ENCODE results near the gene DHX30. TPM values are rescaled to one million over a fixed set of nuclear protein-coding genes. Genes with fewer than 3 reads are reported as not detected.
A peak's percentile ranks its signal among the peaks of the same experiment; 100 is the strongest.

The DHX30 gene
- total and polyA plus RNA-seq, 2 of the 8 experiments (the other 6 are each of a cell fraction or from before 2014, with no cell fraction given): 82.4 to 97.9 TPM

DNA sequence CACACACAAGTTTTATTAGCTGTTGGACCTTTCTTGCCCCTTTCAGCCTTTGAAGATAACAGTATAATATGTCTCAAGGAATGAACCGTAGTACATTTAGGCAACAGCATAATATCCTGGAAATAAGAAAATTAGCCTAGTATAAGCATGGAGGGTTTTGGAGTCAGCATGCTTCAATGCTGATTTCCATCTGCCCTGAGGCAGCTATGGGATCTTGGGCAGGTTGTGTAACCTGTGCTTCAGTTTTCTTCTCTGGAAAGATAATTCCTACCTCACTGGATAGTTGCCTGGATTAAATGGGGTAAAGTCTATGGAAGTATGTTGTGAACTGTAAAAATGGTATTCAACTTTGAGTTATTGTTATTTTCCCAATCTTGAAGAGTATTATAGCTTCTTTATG is 1.6 kb downstream of the DHX30 start:
- Histone ChIP-seq H3K23me2 (ENCODE audit: low read depth, low read length) (peaks cover 8% of the 10 kb centered on the region), H3K18ac (ENCODE audit: extremely low read depth, low read length) (no peak overlapping the region), H2BK120ac (replicated peaks; ENCODE audit: low read depth, low read length) (no peak overlapping the region), H3K79me2 (ENCODE audit: control insufficient read depth in 1 of 2, insufficient read depth in 2 of 2, low read length in 2 of 2) (peaks cover 0 to 19% of the 10 kb centered on the region in 2 experiments; a peak in 2 of 4 replicates), H3K14ac (ENCODE audit: insufficient read length) (no peak overlapping the region), H3K27me3 (replicated peaks in 1 of 4; ENCODE audit: control insufficient read depth in 3 of 4, extremely low read depth in 1 of 4, insufficient read depth in 3 of 4, low read length in 3 of 4) (no peaks in the 10 kb centered on the region), H3K4me3 (ENCODE audit: extremely low read depth in 1 of 4, insufficient read depth in 2 of 4, low read depth in 3 of 4, low read length in 4 of 4) (peak overlapping the region in 1 of 4 experiments; percentile 81; a peak in 3 of 8 replicates), H3K36me3 (ENCODE audit: control insufficient read depth in 2 of 4, insufficient read depth in 4 of 4, low read length in 3 of 4) (peaks cover 3 to 24% (median 13%) of the 10 kb centered on the region in 4 experiments; a peak in 5 of 8 replicates), H3K79me1 (ENCODE audit: low read depth, low read length) (0 out of 2 replicates have a peak, but pooled peaks cover 2% of the 10 kb centered on the region), H2AK5ac (ENCODE audit: low read depth, low read length) (no peak overlapping the region), H3K4me1 (replicated peaks in 1 of 4; ENCODE audit: control insufficient read depth in 3 of 4, insufficient read depth in 4 of 4, low read length in 3 of 4) (peaks cover 0 to 4% (median 2%) of the 10 kb centered on the region in 4 experiments; a peak in 3 of 7 replicates), H3K27ac (ENCODE audit: low read depth, low read length) (no peak overlapping the region), H2BK20ac (ENCODE audit: low read length) (no peak overlapping the region), H4K91ac (replicated peaks; ENCODE audit: insufficient read length, low read length) (no peak overlapping the region), H3K23ac (ENCODE audit: insufficient read length) (no peak overlapping the region), H3K4me2 (ENCODE audit: insufficient read depth in 1 of 2, low read depth in 2 of 2, low read length in 2 of 2) (peak overlapping the region; percentile 72 to 85; a peak in 3 of 4 replicates), H3K56ac (replicated peaks; ENCODE audit: insufficient read length, low read depth, low read length) (no peak overlapping the region), H3K9me3 (ENCODE audit: insufficient read depth in 2 of 2, low read depth in 1 of 2, low read length in 1 of 2) (no peaks in the 10 kb centered on the region), H2AFZ (ENCODE audit: low read length) (no peak overlapping the region), H4K20me1 (replicated peaks in 1 of 2; ENCODE audit: control insufficient read depth in 1 of 2, insufficient read depth in 2 of 2, low read length in 2 of 2) (no peaks in the 10 kb centered on the region), H3K9ac (replicated peaks in 1 of 4; ENCODE audit: extremely low read depth in 1 of 4, low read depth in 3 of 4, low read length in 3 of 4) (no peak overlapping the region), H2BK15ac (ENCODE audit: low read length) (no peak overlapping the region), H3K4ac (replicated peaks; ENCODE audit: insufficient read length, low read depth, low read length) (no peak overlapping the region), H2BK12ac (ENCODE audit: low read depth, low read length) (no peak overlapping the region), H2BK5ac (ENCODE audit: low read depth, low read length) (no peak overlapping the region), H4K8ac (ENCODE audit: extremely low read depth, insufficient read depth, low read length) (no peak overlapping the region), H4K5ac (ENCODE audit: insufficient read length, low read depth, low read length) (no peak overlapping the region)
- WGBS, 2 experiments (ENCODE audit: extremely low coverage in 1 of 2, insufficient coverage in 1 of 2, insufficient read length in 1 of 2, insufficient replicate concordance in 2 of 2, low coverage in 1 of 2, low lambda C conversion rate in 2 of 2, missing lambda C conversion rate in 1 of 2): 94% methylated on average over 1 of the region's 1 CpG; no CpG with 5 or more reads in 1 of the 2 experiments
- ChIA-PET POLR2A (ENCODE audit: partially characterized antibody) (interaction anchor here (0.8 to 2.2 kb wide), 4 partner anchors 11 to 34 kb away, joined by 4 to 13 read pairs (median 8); no protein-coding TSS in a partner anchor), CTCF (ENCODE audit: partially characterized antibody) (interaction anchor here (1.2 to 1.6 kb wide), 3 partner anchors 9 to 33 kb away, joined by 3 to 6 read pairs (median 3); no protein-coding TSS in a partner anchor)
- no peak for TF ChIP-seq HDAC2 (IDR thresholded peaks at IDR 0.05; ENCODE audit: borderline replicate concordance in 1 of 2, low read depth in 2 of 2, low read length in 2 of 2)
- TF ChIP-seq EGR1 (IDR thresholded peaks at IDR 0.05; ENCODE audit: borderline replicate concordance, low read depth, low read length): no peak
- TF ChIP-seq, protein P1, sequence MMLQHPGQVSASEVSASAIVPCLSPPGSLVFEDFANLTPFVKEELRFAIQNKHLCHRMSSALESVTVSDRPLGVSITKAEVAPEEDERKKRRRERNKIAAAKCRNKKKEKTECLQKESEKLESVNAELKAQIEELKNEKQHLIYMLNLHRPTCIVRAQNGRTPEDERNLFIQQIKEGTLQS (IDR thresholded peaks at IDR 0.05; ENCODE audit: insufficient read depth, low read depth, low read length): no peak
- TF ChIP-seq NANOG (IDR thresholded peaks at IDR 0.05; ENCODE audit: insufficient read depth, low read depth, low read length, poor library complexity, severe bottlenecking): no peak
- no peak for TF ChIP-seq GABPA (IDR thresholded peaks at IDR 0.05; ENCODE audit: borderline replicate concordance, insufficient read depth, low read length)
- no peak for TF ChIP-seq CHD2 (IDR thresholded peaks at IDR 0.05; ENCODE audit: low read length)
- TF ChIP-seq SRF (IDR thresholded peaks at IDR 0.05; ENCODE audit: low read depth, low read length): no peak
- TF ChIP-seq RFX5 (IDR thresholded peaks at IDR 0.05; ENCODE audit: borderline replicate concordance, low read depth, low read length): no peak
- DNase-seq (ENCODE audit: low read depth in 1 of 2, low spot score in 2 of 2): no peak
- FAIRE-seq: no peak
